A549 (cell line): ENCODE data around the gene PTPRN2. TPM values are rescaled to one million over a fixed set of nuclear protein-coding genes. Genes with fewer than 3 reads are reported as not detected.

Experiments
- ATAC-seq, 2 experiments: fragments of 200-7000 bp in 1 of 2; fragments of >200 bp in 1 of 2; cut with Nextera tagmentation in 1 of 2; cut with Tn5 transposase in 1 of 2; 3 replicates each; pipeline versions ENCODE4 v1.8.0 to v1.9.1; 2018 to 2020; ENCODE audit warnings: mild to moderate bottlenecking in 1 of 2, moderate library complexity in 1 of 2
- CTCF ChIA-PET: fragments of 300-600 bp; sonication (Branson Sonifier 250); formaldehyde crosslinking; extraction: SDS; loops from one replicate; lab custom pipeline; 2021; ENCODE audit warnings: antibody characterized with exemption, inconsistent platforms; lab: Yijun Ruan, JAX
- POLR2A ChIA-PET: fragments of 350-600 bp; formaldehyde crosslinking; extraction: SDS; loops from one replicate; lab custom pipeline; 2021; ENCODE audit warnings: antibody characterized with exemption, inconsistent platforms; lab: Yijun Ruan, JAX
- DNase-seq, 2 experiments: peaks; one replicate each; pipeline versions ENCODE4 v3.0.0 to v3.0.0-alpha.2; 2011 to 2016; ENCODE audit warnings: low read depth in 1 of 2, low spot score in 1 of 2
- FAIRE-seq: peaks from 2 replicates; lab custom pipeline; 2011; peaks lifted over from hg19 to GRCh38; lab: Jason Lieb, UNC
- H3K27ac ChIP-seq, 2 experiments: fragments of >200 bp; sonication (Bioruptor Twin); formaldehyde crosslinking; 3 replicates each; pipeline ENCODE4 v1.5.1; 2016 to 2017
- H3K4me1 ChIP-seq: fragments of >200 bp; sonication (Bioruptor Twin); formaldehyde crosslinking; 3 replicates; pipeline ENCODE4 v1.6.1; 2016
- H3K4me2 ChIP-seq: fragments of >200 bp; sonication (Bioruptor Twin); formaldehyde crosslinking; 3 replicates; pipeline ENCODE4 v1.6.1; 2016
- H3K4me3 ChIP-seq: fragments of >200 bp; sonication (Bioruptor Twin); formaldehyde crosslinking; 3 replicates; pipeline ENCODE4 v1.5.1; 2016
- H3K9me3 ChIP-seq: fragments of >200 bp; sonication (Bioruptor Twin); formaldehyde crosslinking; 3 replicates; pipeline ENCODE4 v1.6.1; 2016
- BCL3 ChIP-seq: fragments of >200 bp; sonication (Bioruptor Twin); formaldehyde crosslinking; IDR thresholded peaks from 3 replicates; pipeline ENCODE4 v1.6.1; 2016
- BHLHE40 ChIP-seq: IDR thresholded peaks from 2 replicates; pipeline ENCODE4 v1.6.1; 2012; ENCODE audit warnings: low read depth, low read length, inconsistent platforms
- CBX2 ChIP-seq: fragments of 200-600 bp; sonication (generic); IDR thresholded peaks from 2 replicates; pipeline ENCODE4 v1.6.1; 2016; ENCODE audit warnings: low read depth, mild to moderate bottlenecking, borderline replicate concordance
- CHD2 ChIP-seq: fragments of 150-350 bp; IDR thresholded peaks from 2 replicates; pipeline ENCODE4 v1.6.1; 2014; ENCODE audit warnings: low read length; ENCODE audit not compliant: partially characterized antibody
- CHD4 ChIP-seq: fragments of 200-600 bp; sonication (generic); IDR thresholded peaks from 2 replicates; pipeline ENCODE4 v1.6.1; 2016; ENCODE audit warnings: antibody characterized with exemption, mild to moderate bottlenecking, borderline replicate concordance
- EP300 ChIP-seq, 2 experiments: fragments of >200 bp; sonication (Bioruptor Twin); formaldehyde crosslinking; IDR thresholded peaks; 2 replicates in 1 of 2; 3 replicates in 1 of 2; pipeline ENCODE4 v1.6.1; 2016 to 2017
- ESRRA ChIP-seq: fragments of 150-350 bp; IDR thresholded peaks from 2 replicates; pipeline ENCODE4 v1.6.1; 2014; ENCODE audit warnings: mild to moderate bottlenecking, low read length, borderline replicate concordance
- FOSL2 ChIP-seq, 2 experiments: fragments of 450-650 bp in 1 of 2; fragments of >200 bp in 1 of 2; sonication (Bioruptor Twin) in 1 of 2; formaldehyde crosslinking; IDR thresholded peaks; 2 replicates each; pipeline versions ENCODE4 v1.5.0 to v1.6.1; 2016 to 2020; ENCODE audit warnings: mild to moderate bottlenecking in 1 of 2, moderate library complexity in 1 of 2
- FOXS1 ChIP-seq: fragments of 250-450 bp; sonication (Bioruptor Pico); IDR thresholded peaks from 2 replicates; pipeline ENCODE4 v1.5.0; 2020; ENCODE audit warnings: mild to moderate bottlenecking, moderate library complexity
- GATA3 ChIP-seq: IDR thresholded peaks from 2 replicates; pipeline ENCODE4 v1.6.1; 2012; ENCODE audit warnings: borderline replicate concordance
- HOXA7 ChIP-seq: fragments of 250-450 bp; sonication (Bioruptor Pico); IDR thresholded peaks from 2 replicates; pipeline ENCODE4 v1.5.0; 2020; ENCODE audit warnings: mild to moderate bottlenecking, moderate library complexity
- HOXB13 ChIP-seq: fragments of 250-450 bp; sonication (Bioruptor Pico); IDR thresholded peaks from 2 replicates; pipeline ENCODE4 v1.5.0; 2020; ENCODE audit warnings: low read depth, mild to moderate bottlenecking, moderate library complexity
- JUN ChIP-seq, 2 experiments: fragments of >200 bp; sonication (Bioruptor Twin); formaldehyde crosslinking; IDR thresholded peaks; 2 replicates in 1 of 2; 3 replicates in 1 of 2; pipeline ENCODE4 v1.6.1; 2016 to 2017
- KDM5A ChIP-seq: fragments of 200-600 bp; sonication (generic); IDR thresholded peaks from 2 replicates; pipeline ENCODE4 v1.6.1; 2016; ENCODE audit warnings: antibody characterized with exemption, mild to moderate bottlenecking
- MAX ChIP-seq: IDR thresholded peaks from 2 replicates; pipeline ENCODE4 v1.6.1; 2012
- MAZ ChIP-seq: fragments of 150-350 bp; IDR thresholded peaks from 2 replicates; pipeline ENCODE4 v1.6.1; 2014; ENCODE audit warnings: antibody characterized with exemption, low read depth, low read length, borderline replicate concordance
- RAD21 ChIP-seq, 2 experiments: fragments of >200 bp in 1 of 2; sonication (Bioruptor Twin) in 1 of 2; formaldehyde crosslinking in 1 of 2; IDR thresholded peaks in 1 of 2; conservative IDR thresholded peaks in 1 of 2; 2 replicates in 1 of 2; 3 replicates in 1 of 2; pipeline ENCODE4 v1.6.1; 2012 to 2018; ENCODE audit warnings: inconsistent platforms in 1 of 2
- RCOR1 ChIP-seq: fragments of 150-350 bp; IDR thresholded peaks from 2 replicates; pipeline ENCODE4 v1.6.1; 2014; ENCODE audit warnings: antibody characterized with exemption, low read length, low read depth
- RFX5 ChIP-seq: fragments of 450-650 bp; IDR thresholded peaks from 2 replicates; pipeline ENCODE4 v1.7.1; 2014; ENCODE audit warnings: antibody characterized with exemption, mild to moderate bottlenecking, moderate library complexity
- RNF2 ChIP-seq: fragments of 200-600 bp; sonication (generic); IDR thresholded peaks from 2 replicates; pipeline ENCODE4 v1.6.1; 2016; ENCODE audit warnings: low read depth, mild to moderate bottlenecking, antibody characterized with exemption, moderate library complexity, borderline replicate concordance
- TP53 ChIP-seq: fragments of 250-450 bp; sonication (Bioruptor Pico); IDR thresholded peaks from 2 replicates; pipeline ENCODE4 v1.5.0; 2021; ENCODE audit warnings: mild to moderate bottlenecking, moderate library complexity
- ZC3H11A ChIP-seq: fragments of 450-650 bp; IDR thresholded peaks from 2 replicates; pipeline ENCODE4 v1.6.1; 2014; ENCODE audit warnings: antibody characterized with exemption, mild to moderate bottlenecking
- ZNF302 ChIP-seq: fragments of 250-450 bp; sonication (Bioruptor Pico); IDR thresholded peaks from 2 replicates; pipeline ENCODE4 v1.9.0; 2021; ENCODE audit warnings: inconsistent platforms, mild to moderate bottlenecking, moderate library complexity
- WGBS: methylation state at CpG from one replicate; pipeline ENCODE4 v1.1.6; 2017; ENCODE audit errors: missing lambda C conversion rate; 5-methylcytosine and 5-hydroxymethylcytosine counted together
- polyA plus RNA-seq, 4 experiments: library from polyadenylated mRNA; depleted of rRNA in 3 of 4; stranded (reverse); fragments of >200 nt; fragmentation: RNase III in 1 of 4; extraction: RNeasy Plus Mini Kit Qiagen cat#74134 plus additional on column Dnase treatment in 1 of 4; gene quantifications; 2 replicates in 3 of 4; 3 replicates in 1 of 4; pipeline ENCODE4 v1.2.3, GENCODE V29; 2011 to 2017
- TF ChIP-seq, protein P1 (sequence below): IDR thresholded peaks from 2 replicates; pipeline ENCODE4 v1.6.1; 2012

The PTPRN2 gene
- polyA plus RNA-seq, 2 of the 4 experiments (the other 2 are of a cell fraction) = 0.41 to 1.2 TPM

- TF ChIP-seq MAZ = no peak
- no peak for TF ChIP-seq FOSL2 (IDR thresholded peaks at IDR 0.05)
- no peak for TF ChIP-seq FOSL2 (CRISPR knock-in tag; IDR thresholded peaks at IDR 0.05)
- TF ChIP-seq BCL3 = no peak
- no peak for TF ChIP-seq JUN (IDR thresholded peaks at IDR 0.05)
- TF ChIP-seq HOXB13 (CRISPR knock-in tag) = no peak
- TF ChIP-seq BHLHE40 = no peak
- no peak for TF ChIP-seq FOXS1 (CRISPR knock-in tag)
- TF ChIP-seq MAX = no peak
- TF ChIP-seq ZC3H11A = no peak
- TF ChIP-seq CHD2 = no peak
- no peak for TF ChIP-seq CHD4
- no peak for TF ChIP-seq KDM5A
- TF ChIP-seq ZNF302 (CRISPR knock-in tag) = no peak
- no peak for TF ChIP-seq EP300 (IDR thresholded peaks at IDR 0.05)
- TF ChIP-seq RNF2 = no peak
- no peak for TF ChIP-seq HOXA7
- TF ChIP-seq, all 56 proteins: peak for 0
- H3K4me3 ChIP-seq = no peak overlapping the region
- H3K27ac ChIP-seq = no peak overlapping the region
- H3K9me3 ChIP-seq = no peaks in the 10 kb centered on the region
- ATAC-seq (no peak), DNase-seq (no peak), FAIRE-seq (no peak)
- H3K4me2 ChIP-seq = no peak overlapping the region
- ChIA-PET POLR2A (no interaction called here), CTCF (no interaction called here)
- WGBS = 83% methylated on average over 19 of the region's 19 CpGs
- no peaks in the 10 kb centered on the region for H3K4me1 ChIP-seq
Measured at GRCh38 chr7:157650801-157651200, 936.8 kb downstream of the PTPRN2 start.

GRCh38 chr7:157650131-157650631, 937.4 kb downstream of the PTPRN2 start:
- Histone ChIP-seq H3K27ac (no peak overlapping the region), H3K9me3 (no peaks in the 10 kb centered on the region), H3K4me3 (no peak overlapping the region), H3K4me1 (no peaks in the 10 kb centered on the region), H3K4me2 (no peak overlapping the region)
- ATAC-seq (peak; percentile 29 to 40; a peak in 2 of 6 replicates), FAIRE-seq (no peak), DNase-seq (no peak)
- TF ChIP-seq TP53 (CRISPR knock-in tag) = no peak
- TF ChIP-seq, protein P1, sequence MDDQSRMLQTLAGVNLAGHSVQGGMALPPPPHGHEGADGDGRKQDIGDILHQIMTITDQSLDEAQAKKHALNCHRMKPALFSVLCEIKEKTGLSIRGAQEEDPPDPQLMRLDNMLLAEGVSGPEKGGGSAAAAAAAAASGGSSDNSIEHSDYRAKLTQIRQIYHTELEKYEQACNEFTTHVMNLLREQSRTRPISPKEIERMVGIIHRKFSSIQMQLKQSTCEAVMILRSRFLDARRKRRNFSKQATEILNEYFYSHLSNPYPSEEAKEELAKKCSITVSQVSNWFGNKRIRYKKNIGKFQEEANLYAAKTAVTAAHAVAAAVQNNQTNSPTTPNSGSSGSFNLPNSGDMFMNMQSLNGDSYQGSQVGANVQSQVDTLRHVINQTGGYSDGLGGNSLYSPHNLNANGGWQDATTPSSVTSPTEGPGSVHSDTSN = no peak
- no peak for TF ChIP-seq RNF2
- TF ChIP-seq RFX5 = no peak
- ChIA-PET POLR2A (no interaction called here), CTCF (no interaction called here)
- WGBS = 71% methylated on average over 3 of the region's 25 CpGs

DNA sequence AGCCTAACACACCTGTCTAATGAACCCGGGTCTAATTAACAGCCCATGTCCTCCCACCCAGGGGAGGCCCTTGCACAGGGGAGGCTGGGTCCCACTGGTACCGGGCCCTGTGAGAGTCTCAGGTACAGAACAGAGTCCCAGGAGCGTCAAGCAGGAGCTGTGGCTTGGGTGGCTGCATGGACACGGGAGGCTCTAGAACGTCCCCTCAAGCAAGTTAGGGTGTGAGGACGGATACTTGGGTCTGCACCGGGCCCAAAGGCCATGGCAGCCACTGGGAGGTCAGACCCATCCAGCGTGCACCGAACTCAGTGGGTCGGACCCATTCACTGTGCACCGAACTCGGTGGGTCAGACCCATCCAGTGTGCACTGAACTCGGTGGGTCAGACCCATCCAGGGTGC, 941.1 kb downstream of the PTPRN2 start:
- ChIA-PET CTCF (no interaction called here), POLR2A (no interaction called here)
- Histone ChIP-seq H3K4me1 (no peaks in the 10 kb centered on the region), H3K9me3 (peaks cover 3% of the 10 kb centered on the region; the same call in 2 of the 3 replicates), H3K4me3 (no peak overlapping the region), H3K27ac (no peak overlapping the region), H3K4me2 (no peak overlapping the region)
- DNase-seq (no peak), FAIRE-seq (no peak), ATAC-seq (no peak)
- TF ChIP-seq GATA3 (no peak), MAZ (no peak), CBX2 (no peak), RCOR1 (no peak), ESRRA (no peak), RAD21 (conservative IDR thresholded peaks at IDR 0.05 in 1 of 2, IDR thresholded peaks at IDR 0.05 in 1 of 2) (no peak)
- 47% methylated on average over 5 of the region's 13 CpGs for WGBS
